ENCODE data around the gene HCRTR1. TPM values are rescaled to one million over a fixed set of nuclear protein-coding genes. Genes with fewer than 3 reads are reported as not detected.

HCRTR1 gene
- total RNA-seq, 1 experiment from 2014 or later, result not detected

DNA sequence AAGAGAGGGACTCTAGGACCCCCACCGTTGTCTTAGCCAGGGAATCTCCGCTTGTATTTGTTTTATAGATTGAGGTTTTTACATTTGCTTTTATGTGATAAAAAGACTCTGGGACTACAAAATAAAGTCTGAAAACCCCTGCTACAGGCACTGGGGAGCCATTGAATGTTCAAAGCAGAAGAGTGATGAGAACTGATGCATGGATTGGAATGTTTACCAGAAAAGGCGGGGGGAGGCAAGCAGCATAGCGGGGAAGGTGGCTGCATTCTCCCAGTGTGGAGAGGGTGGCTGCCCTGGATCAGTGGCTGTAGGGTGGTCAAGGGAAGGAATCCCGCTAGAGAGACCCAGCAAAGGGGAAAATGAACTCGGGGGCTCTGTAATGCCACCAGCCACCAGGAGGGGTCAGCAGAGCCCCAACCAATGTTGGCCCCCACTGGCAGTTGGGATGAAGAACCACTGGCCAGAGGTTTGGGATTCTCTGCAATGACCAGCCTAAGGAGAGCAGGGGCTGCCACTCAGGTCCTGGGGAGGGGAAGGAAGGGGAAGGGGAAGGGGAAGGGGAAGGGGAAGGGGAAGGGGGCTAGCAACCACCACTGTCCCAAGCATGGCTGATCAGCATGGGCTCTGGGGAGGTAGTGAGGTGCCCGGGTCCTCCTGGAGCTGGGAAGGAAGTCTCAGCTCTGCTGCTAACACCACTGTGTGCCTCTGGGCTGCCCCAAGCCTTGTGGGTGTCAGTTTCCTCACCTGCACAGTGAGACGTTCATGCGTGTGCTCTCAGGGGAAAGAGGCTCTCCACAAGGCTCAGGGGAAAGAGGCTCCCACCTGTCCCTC lies 46.3 kb downstream of the HCRTR1 start:
- peak; percentile 18 for DNase-seq
- Histone ChIP-seq H3K36me3 (peaks cover 35% of the 10 kb centered on the region), H3K9me3 (no peaks in the 10 kb centered on the region), H3K4me3 (no peak overlapping the region), H3K27me3 (no peaks in the 10 kb centered on the region)

DNA sequence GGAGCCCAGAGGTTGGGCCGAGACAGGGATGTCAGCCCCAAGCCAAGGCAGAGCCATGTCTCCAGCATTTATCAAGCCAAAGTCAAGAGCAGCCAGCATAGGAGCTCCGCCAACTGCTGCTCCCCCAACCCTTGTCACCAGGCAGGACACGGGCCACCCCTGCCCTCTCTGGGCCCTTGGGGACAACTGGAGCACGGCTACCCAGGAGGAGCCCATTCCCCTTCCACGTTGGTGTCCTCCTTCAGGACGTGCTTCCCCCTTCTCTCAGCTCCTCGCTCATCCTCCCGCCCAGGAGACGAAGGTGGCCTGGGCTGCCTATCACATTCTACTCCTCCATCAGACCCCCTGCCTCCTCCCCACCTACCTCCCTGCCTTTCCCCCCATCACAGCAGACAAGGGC lies 47.0 kb downstream of the HCRTR1 start:
- DNase-seq, result no peak
- peaks cover 32% of the 10 kb centered on the region for H3K36me3 ChIP-seq
- H3K4me3 ChIP-seq, result no peak overlapping the region
- no peaks in the 10 kb centered on the region for H3K9me3 ChIP-seq
- no peaks in the 10 kb centered on the region for H3K27me3 ChIP-seq

DNA sequence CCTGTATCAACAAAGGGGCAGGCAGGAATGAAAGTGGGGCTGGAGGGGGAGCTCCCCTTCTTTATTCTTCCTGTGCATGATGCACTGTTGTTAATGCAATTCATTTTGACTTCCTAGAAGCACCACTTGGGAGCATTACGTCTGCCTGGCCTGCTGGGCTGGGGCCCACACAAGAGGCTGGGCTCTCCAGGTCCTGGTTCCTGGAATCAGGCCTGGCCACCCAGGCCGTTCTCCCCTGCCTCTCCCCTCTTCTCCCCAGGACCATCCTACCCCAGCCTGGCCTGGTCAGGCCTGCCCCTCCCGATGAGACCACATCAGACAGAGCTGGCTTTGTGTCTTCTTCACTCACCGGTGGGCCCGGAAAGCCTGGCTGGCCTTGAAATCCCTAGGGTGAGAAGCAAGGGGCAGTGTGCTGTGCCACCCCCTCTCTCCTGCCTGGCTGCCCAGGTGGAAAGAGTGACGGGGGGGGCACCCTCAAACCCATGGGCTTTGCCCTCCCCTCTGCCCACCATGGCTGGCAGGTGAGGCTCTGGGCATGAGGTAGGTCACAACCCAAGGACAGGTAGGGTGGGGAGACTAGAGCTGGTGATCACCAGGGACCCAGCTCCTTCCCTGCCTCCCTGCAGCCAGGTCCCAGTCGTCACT lies 47.9 kb downstream of the HCRTR1 start:
- DNase-seq, result no peak
- no peak overlapping the region for H3K4me3 ChIP-seq
- H3K27me3 ChIP-seq, result no peaks in the 10 kb centered on the region
- H3K36me3 ChIP-seq, result peaks cover 34% of the 10 kb centered on the region
- no peaks in the 10 kb centered on the region for H3K9me3 ChIP-seq

DNA sequence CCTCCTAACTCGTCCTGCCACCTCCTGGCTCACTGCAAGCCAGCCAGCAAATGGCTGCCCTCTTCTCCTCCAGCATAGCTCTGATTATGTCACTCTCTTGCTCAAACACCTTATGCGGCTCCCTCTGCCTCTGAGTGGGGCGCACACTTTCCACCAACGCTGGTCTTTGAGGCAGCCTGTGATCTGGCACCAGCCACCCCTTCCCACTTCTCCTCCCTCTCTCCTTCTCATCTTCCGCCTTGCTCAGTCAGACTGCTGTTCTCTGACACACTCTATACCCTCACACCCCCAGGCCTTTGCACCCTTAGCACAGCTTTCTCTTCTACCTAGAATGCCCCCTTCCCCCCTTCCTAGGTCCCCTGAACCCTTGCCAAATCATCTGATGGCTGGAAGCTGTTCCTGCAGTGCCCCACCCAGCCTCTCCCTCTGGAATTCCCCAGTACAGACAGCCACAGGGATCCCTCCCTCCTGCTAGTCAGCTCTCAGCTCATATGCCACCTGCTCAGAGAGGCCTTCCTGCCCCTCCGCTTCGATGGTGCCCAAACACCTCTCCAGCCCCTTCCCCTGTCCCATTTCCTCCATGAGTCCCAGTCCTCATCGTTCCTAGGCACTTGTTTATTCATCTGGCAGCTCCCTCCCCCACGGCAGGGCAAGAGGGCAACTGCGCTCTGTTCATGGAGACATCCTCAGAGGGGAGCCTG lies 48.9 kb downstream of the HCRTR1 start:
- no peak for DNase-seq
- Histone ChIP-seq H3K9me3 (no peaks in the 10 kb centered on the region), H3K27me3 (no peaks in the 10 kb centered on the region), H3K4me3 (no peak overlapping the region), H3K36me3 (peaks cover 37% of the 10 kb centered on the region)

DNA sequence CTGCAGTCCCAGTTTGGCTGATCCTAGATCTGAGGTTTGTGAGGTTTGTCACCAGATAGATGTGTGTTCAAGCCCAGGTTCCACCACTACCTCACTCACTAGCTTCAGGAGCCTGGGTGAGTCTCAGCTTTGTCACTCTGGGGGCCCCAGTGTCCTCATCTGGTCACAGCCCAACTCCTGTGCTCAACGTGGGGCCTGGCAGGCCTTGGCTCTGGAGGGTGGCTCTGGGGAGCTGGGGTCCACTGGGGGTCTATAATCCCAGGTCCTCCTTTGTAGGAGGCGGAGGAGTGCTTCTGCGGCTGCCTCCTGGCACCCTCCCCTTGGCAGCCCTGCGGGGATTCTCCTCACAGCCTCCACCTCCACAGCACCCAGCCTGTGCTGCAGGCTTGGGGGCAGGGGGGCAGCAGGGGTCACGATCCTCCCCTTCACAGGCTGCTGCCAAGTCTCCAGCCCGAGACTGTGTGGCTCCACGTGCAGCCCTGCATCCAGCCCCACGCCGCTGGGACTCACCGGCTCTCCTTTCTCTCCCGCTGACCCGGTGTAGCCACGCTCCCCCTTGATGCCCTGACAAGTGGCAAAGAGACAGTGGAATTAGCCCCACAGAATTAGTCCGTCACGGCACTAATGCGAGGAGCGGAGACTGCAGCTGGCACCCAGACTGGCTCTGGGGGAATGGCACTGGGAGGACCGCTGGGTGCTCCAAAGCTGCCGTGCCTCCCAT lies 49.7 kb downstream of the HCRTR1 start:
- Histone ChIP-seq H3K9me3 (no peaks in the 10 kb centered on the region), H3K36me3 (peaks cover 40% of the 10 kb centered on the region), H3K27me3 (no peaks in the 10 kb centered on the region), H3K4me3 (no peak overlapping the region)
- DNase-seq, result no peak

DNA sequence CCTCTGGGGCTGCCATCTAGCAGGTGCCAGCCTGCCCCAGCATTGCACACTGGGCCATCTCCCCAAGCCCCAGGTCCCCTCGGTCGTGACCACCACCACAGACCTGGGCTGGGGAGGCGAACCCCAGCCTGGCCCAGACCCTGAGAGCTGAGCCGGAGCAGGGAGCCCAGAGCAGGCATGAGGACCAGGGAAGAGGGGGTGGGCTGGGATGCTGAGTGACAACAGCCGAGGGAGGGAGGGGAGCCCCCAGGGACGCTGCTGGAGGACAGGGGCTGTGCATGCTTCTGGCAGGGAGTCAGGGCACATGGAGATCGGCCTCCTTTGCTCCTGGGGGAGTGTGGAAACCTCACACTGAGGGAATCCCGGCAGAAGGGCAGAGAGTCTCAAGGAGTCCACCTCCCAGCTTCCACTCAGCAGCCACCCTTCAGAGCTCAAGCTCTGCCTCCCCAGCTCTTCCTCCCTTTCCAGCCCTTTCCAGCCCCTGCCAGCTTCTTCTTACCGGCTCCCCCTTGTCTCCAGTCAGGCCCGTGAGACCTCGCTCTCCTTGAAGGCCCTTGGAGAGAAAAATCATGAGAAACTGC lies 50.9 kb downstream of the HCRTR1 start:
- H3K36me3 ChIP-seq, result peaks cover 36% of the 10 kb centered on the region
- H3K27me3 ChIP-seq, result no peaks in the 10 kb centered on the region
- DNase-seq, result no peak
- H3K9me3 ChIP-seq, result no peaks in the 10 kb centered on the region
- no peak overlapping the region for H3K4me3 ChIP-seq

DNA sequence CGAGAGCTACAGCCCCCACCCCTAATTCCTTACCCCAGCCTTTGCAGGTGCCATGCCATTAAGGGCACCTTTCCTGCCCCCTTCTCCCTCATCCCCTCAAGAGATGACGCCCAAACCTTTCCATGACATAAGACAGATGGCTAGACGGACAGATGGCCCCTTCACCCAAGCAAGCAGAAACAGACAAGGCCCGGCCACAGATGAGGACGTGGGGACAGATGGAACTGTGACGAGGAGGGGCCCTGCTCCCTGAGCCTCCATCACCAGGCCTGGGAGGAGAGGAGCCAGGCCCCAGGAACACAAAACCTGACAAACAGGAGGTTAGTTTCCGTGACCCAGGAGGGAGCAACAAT lies 51.9 kb downstream of the HCRTR1 start:
- no peak for DNase-seq
- H3K9me3 ChIP-seq, result no peaks in the 10 kb centered on the region
- peaks cover 37% of the 10 kb centered on the region for H3K36me3 ChIP-seq
- no peaks in the 10 kb centered on the region for H3K27me3 ChIP-seq
- H3K4me3 ChIP-seq, result no peak overlapping the region

DNA sequence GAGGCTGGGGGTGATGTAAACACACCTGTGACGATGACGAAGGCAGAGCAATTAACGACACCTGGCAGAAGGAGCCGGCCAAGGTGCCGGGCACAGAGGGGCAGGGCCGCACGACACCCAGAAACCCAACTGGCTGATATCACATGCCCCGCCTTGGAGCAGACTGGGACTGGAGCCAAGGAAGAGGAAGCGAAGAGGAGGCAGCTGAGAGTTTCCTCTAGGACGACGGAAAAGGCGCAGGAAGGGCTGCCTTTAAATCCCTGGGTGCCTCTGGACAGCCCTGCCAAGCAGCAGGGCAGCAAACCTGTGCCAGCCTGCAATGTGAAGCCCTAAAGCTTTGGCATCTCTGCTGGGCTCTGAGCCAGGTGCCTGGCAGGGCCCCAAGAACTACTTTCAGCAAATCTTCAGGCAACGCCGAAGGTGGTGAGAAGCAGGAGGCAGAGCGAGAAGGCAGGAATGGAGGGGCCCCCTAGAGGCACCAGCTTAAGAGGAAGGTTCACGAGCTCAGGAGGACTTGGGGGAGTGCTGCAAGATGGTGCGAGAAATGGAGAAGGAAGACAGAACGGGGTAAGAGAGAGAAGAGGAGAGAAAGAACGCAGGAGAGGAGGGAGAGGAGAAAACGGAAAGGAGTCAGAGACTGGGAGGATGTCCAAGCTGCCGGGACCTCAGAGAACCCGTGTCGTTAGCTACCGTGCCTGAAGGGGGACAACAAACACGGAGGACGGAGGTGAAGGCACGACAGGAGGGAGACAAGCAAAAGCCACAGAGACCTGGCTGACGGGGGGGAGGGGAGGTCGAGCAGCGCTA lies 52.5 kb downstream of the HCRTR1 start:
- no peaks in the 10 kb centered on the region for H3K27me3 ChIP-seq
- peak; percentile 56 for DNase-seq
- no peak overlapping the region for H3K4me3 ChIP-seq
- H3K9me3 ChIP-seq, result no peaks in the 10 kb centered on the region
- peaks cover 37% of the 10 kb centered on the region for H3K36me3 ChIP-seq

DNA sequence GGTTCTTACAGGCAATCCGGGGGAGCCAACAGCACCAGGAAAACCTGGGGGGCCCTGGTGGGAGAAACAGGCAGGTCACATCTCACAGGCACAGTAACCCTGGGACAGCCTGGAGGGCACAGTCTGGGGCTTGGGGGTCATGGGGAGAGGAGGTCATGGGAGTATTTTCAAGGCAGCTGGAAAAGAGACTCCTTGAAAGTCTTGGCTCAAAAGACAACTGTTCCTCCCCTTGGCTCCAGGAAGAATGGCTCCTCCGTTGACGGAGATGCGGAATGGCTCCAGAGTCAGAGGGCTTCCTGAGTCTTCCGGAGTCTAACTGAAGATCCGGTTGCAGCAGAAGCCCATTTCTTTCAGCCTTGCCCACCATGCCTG lies 53.1 kb downstream of the HCRTR1 start:
- no peaks in the 10 kb centered on the region for H3K9me3 ChIP-seq
- DNase-seq, result no peak
- no peaks in the 10 kb centered on the region for H3K27me3 ChIP-seq
- H3K4me3 ChIP-seq, result no peak overlapping the region
- H3K36me3 ChIP-seq, result peaks cover 38% of the 10 kb centered on the region

DNA sequence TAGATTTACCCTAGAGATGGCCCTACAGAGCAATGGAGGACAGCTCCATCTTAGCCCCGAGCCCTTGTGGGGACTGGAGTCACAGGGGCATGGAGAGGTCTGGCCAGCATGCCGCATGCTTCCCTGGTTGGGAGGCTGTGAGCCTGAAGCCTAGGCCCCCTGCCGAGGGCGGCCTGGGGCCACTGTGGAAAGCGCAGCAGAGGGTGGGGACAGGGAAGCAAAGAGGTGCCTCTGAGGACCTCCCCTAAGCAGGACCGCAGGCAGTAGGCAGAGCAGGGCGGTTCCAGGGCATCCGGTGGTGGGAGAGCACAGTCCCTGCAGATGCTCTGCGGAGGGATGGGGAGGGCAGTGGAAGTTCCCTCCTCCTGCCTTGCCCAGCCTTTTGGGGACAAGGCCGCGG lies 53.7 kb downstream of the HCRTR1 start:
- DNase-seq, result no peak
- Histone ChIP-seq H3K9me3 (no peaks in the 10 kb centered on the region), H3K36me3 (peaks cover 39% of the 10 kb centered on the region), H3K27me3 (no peaks in the 10 kb centered on the region), H3K4me3 (no peak overlapping the region)

DNA sequence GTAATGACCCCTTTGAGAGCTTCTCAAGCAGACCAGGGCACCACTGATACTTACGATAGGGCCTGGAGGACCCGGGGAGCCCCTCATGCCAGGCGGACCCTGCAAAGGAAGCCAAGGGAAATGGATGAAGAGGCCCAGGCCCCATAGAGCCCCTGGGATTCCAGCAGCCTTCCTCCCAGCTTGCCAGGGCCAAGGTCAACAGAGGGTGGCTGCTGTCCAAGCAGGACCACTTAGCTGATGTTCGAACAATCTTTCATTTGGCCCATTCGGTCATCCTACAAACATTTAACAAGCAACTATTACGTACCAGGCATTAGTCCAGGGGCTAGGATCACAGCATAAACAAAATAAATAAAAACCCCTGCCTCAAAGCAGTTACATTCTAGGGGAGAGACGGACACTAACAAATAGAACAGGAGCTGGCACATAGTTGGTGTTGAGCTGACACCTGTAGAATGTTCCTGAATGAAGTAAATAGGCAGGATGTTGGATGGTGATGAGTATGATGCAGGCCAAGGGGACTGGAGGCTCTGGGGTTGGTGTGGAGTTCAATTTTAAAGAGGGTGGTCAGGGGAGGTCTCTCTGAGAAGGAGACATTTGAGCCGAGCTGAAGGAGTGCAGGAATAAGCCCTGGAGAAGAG lies 54.2 kb downstream of the HCRTR1 start:
- no peak for DNase-seq
- H3K36me3 ChIP-seq, result peaks cover 38% of the 10 kb centered on the region
- H3K4me3 ChIP-seq, result no peak overlapping the region
- no peaks in the 10 kb centered on the region for H3K9me3 ChIP-seq
- no peaks in the 10 kb centered on the region for H3K27me3 ChIP-seq

DNA sequence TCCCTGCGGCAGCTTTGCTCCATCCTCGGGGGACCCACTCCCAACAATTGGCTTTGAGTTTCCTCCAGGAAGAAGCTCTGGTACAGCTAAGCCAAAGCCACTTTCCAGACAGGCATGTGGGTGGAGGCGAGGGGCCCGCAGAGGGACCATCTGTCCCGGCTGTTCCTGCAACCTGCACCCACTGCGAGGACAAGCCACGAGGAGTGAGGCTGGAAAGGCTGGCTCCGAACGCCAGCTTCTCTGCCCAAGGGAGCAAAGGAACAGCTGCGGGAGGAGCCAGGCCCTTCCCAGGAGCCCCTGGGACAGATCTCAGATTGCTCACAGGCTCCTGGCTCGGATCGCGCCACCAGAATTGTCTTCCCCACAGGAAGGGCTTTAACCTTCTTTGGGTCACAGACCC lies 55.5 kb downstream of the HCRTR1 start:
- H3K9me3 ChIP-seq, result no peaks in the 10 kb centered on the region
- no peak overlapping the region for H3K4me3 ChIP-seq
- no peak for DNase-seq
- H3K36me3 ChIP-seq, result peaks cover 39% of the 10 kb centered on the region
- no peaks in the 10 kb centered on the region for H3K27me3 ChIP-seq

DNA sequence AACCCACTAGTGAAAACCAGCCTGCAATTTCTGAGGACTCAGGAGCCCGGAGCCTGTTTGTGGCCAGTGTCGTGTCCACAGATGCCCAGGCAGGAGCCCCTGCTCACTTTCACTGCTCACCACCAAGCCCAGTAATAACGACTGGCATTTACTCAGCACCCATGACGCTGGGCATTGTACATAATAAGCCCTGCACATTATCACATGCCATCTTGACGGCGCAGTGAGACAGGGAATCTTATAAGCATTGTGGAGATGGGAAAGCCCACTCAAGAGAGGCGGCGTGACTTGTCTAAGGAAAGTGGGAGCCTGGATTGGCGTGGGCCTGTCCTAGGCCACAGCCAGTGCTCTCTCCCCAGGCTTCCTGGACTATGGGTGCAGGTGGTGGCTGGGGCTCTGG lies 55.9 kb downstream of the HCRTR1 start:
- Histone ChIP-seq H3K4me3 (no peak overlapping the region), H3K9me3 (no peaks in the 10 kb centered on the region), H3K27me3 (no peaks in the 10 kb centered on the region), H3K36me3 (peaks cover 39% of the 10 kb centered on the region)
- DNase-seq, result no peak

DNA sequence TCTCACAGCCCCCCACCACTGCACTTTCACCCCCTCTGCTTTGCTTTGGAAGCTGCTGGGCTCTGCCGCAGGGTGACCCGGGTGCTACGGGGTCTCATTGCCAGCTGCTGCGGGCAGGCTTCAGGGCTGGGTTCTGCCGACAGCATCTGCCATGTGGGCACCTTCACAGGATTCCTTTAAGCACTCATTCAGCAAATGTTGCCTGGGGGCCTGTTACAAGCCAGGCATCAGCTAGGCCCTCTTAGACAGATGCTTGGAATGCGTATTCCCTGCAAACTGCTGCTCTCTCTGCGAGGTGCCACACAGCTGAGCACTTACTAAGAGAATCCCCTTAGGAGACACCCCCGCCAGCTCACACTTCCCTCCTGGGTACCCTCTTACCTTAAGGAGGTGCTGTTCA lies 57.1 kb downstream of the HCRTR1 start:
- H3K27me3 ChIP-seq, result no peaks in the 10 kb centered on the region
- peaks cover 43% of the 10 kb centered on the region for H3K36me3 ChIP-seq
- H3K9me3 ChIP-seq, result no peaks in the 10 kb centered on the region
- H3K4me3 ChIP-seq, result no peak overlapping the region
- DNase-seq, result no peak

DNA sequence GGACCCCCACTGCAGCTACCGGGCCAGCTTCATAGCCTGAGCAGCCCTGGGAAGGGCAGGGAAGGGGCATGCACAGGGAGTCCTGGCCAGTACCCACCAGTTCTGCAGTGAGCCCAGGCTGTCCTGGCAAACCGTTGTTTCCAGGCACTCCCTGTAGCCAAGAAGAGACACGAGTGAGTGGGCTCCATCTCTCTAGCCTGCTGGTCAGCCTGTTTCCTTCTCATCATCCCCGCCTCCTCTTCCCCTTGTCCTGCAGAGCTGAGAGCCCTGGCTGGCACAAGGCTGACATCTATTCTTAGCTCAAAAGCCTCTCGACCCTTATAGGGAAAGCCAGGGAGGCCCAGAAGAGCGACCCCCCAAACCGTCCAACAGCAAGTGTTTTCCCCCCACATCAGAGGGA lies 57.7 kb downstream of the HCRTR1 start:
- Histone ChIP-seq H3K4me3 (no peak overlapping the region), H3K36me3 (peaks cover 46% of the 10 kb centered on the region), H3K9me3 (no peaks in the 10 kb centered on the region), H3K27me3 (no peaks in the 10 kb centered on the region)
- no peak for DNase-seq

DNA sequence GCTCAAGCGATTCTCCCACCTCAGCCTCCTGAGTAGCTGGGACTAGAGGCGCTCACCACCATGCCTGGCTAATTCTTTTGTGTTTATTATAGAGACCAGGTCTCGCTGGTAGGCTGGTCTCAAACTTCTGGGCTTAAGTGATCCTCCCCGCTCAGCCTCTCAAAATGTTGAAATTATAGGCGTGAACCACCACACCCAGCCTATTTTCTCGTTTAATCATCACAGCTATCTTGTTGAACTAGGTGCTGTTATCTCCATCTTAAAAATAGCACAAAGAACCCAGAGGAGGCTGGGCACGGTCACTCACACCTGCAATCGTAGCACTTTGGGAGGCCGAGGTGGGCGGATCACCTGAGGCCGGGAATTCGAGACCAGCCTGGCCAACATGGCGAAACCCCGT lies 58.3 kb downstream of the HCRTR1 start:
- H3K9me3 ChIP-seq, result no peaks in the 10 kb centered on the region
- peaks cover 50% of the 10 kb centered on the region for H3K36me3 ChIP-seq
- no peak for DNase-seq
- H3K4me3 ChIP-seq, result no peak overlapping the region
- no peaks in the 10 kb centered on the region for H3K27me3 ChIP-seq
